Adrenal gland (tissue), 12 donors: ENCODE measurements around the gene SERTAD3. TPM values are rescaled to one million over a fixed set of nuclear protein-coding genes. Genes with fewer than 3 reads are reported as not detected.
"Not testable (repeated sequence)": the region's sequence is repeated elsewhere in the genome, so short reads cannot be mapped to it uniquely, and the experiment has no call there.

ENCODE experiments used
- DNase-seq, 7 donors: peaks; one replicate each; pipeline ENCODE4 v3.0.0-alpha.2; 2019 to 2020
- H3K27ac ChIP-seq, 5 donors: fragments of 200-600 bp; sonication (generic) in 4 of 5; 1 replicate in 3 of 5; 2 replicates in 2 of 5; pipeline versions ENCODE4 v1.5.1 to v1.8.0; 2016 to 2020; ENCODE audit warnings: mild to moderate bottlenecking in 1 of 5
- H3K27me3 ChIP-seq: fragments of 200-600 bp; 2 replicates; pipeline ENCODE4 v1.8.0; 2021
- H3K36me3 ChIP-seq, 2 donors: fragments of 200-600 bp; replicated peaks in 1 of 2; 1 replicate in 1 of 2; 2 replicates in 1 of 2; pipeline versions ENCODE4 v1.5.1 to v1.8.0; 2018 to 2022
- H3K4me1 ChIP-seq, 2 donors: fragments of 200-600 bp; replicated peaks in 1 of 2; 1 replicate in 1 of 2; 2 replicates in 1 of 2; pipeline versions ENCODE4 v1.5.1 to v1.8.0; 2018 to 2021
- H3K4me3 ChIP-seq, 4 donors: fragments of 200-600 bp; sonication (generic) in 3 of 4; one replicate each; pipeline ENCODE4 v1.5.1; 2016 to 2018
- H3K9me3 ChIP-seq, 3 donors: fragments of 200-600 bp; sonication (generic) in 1 of 3; replicated peaks in 1 of 3; 1 replicate in 2 of 3; 2 replicates in 1 of 3; pipeline versions ENCODE4 v1.5.1 to v1.8.0; 2016 to 2021
- POLR2A ChIP-seq, 2 donors: fragments of 450-650 bp; IDR thresholded peaks; one replicate each; pipeline ENCODE4 v1.6.1; 2017; ENCODE audit warnings: antibody characterized with exemption in 2 of 2, mild to moderate bottlenecking in 2 of 2, moderate library complexity in 1 of 2
- WGBS, 4 donors: extraction: QIAGEN DNeasy Blood & Tissue Kit in 2 of 4; methylation state at CpG; one replicate each; pipeline versions ENCODE4 v1.1.5 to v1.1.7; 2013 to 2017; 5-methylcytosine and 5-hydroxymethylcytosine counted together
- intact Hi-C, 2 donors: fragments of 100-400 bp; cut with DNase I; formaldehyde crosslinking; loops; one replicate each; pipeline versions ENCODE4 v1.14.1 to v1.15.0; 2022 to 2023
- polyA plus RNA-seq, 3 donors: library from polyadenylated mRNA; stranded (reverse); fragments of 200-250 nt in 2 of 3; fragments of 350-450 nt in 1 of 3; fragmentation: Illumina TruSeq in 1 of 3; extraction: RNeasy Lipid Tissue Mini Kit (QIAGEN cat#74804) in 1 of 3; gene quantifications; one replicate each; pipeline ENCODE4 v1.2.3, GENCODE V29; 2013 to 2014
- total RNA-seq, 9 donors: library from RNA; depleted of rRNA in 4 of 9; stranded (reverse); fragments of >200 nt in 4 of 9; fragments of 120-200 nt in 1 of 9; fragmentation: NEBNext Ultra II Directional in 1 of 9; extraction: Animal tissue kit (Norgen Biotek cat#: 25700) in 1 of 9; gene quantifications; one replicate each; pipeline versions ENCODE4 v1.1.0 to v1.2.4, GENCODE V29; 2013 to 2023
- TF ChIP-seq, protein P1 (sequence below), 6 experiments: fragments of 450-650 bp in 4 of 6; fragments of 200-600 bp in 2 of 6; sonication (generic) in 1 of 6; IDR thresholded peaks; 1 replicate in 5 of 6; 2 replicates in 1 of 6; pipeline versions ENCODE4 v1.5.1 to v1.8.0; 2016 to 2021; ENCODE audit warnings: antibody characterized with exemption in 6 of 6, mild to moderate bottlenecking in 2 of 6, moderate library complexity in 1 of 6
- donor health status: healthy with polysubstance abuse.
- donor health status: Bipolar disorder and iron deficiency.
- donor health status: DM: yes; HTN: yes; CAD: no.
- donor health status: DM: no; HTN: no; CAD: no.
- donor health status: DM: no; HTN: no; CAD: no.
- donor health status: DM: yes; HTN: yes; CAD: no.

The SERTAD3 gene
- total and polyA plus RNA-seq, 12 donors: 12.1 to 60.2 (median 29.5) TPM

DNA sequence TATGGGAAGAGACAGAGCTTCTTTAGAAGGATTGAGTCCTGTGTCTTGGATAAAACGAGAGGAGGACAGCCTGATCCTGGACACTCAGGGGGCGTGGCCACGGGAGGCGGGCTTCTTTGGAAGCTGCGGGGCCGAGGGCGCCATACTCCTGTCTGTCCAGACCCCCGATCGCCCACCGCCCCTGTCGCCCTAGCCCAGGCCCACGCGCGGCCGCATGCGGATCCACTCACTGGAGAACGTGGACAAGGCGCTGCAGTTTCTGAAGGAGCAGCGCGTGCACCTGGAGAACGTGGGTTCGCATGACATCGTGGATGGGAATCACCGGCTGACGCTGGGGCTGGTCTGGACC is 45.7 kb upstream of the SERTAD3 start:
- Histone ChIP-seq H3K4me3 (no peak overlapping the region), H3K27ac (no peak overlapping the region), H3K36me3 (no peaks in the 10 kb centered on the region), H3K4me1 (no peaks in the 10 kb centered on the region), H3K27me3 (no peaks in the 10 kb centered on the region), H3K9me3 (no peaks in the 10 kb centered on the region)
- 51 to 71% (median 59%) methylated on average over 9 to 25 of the region's 25 CpGs for WGBS, 4 donors
- no peak for DNase-seq
- intact Hi-C loops: no loop called here
- TF ChIP-seq POLR2A (IDR thresholded peaks at IDR 0.05): no peak
- TF ChIP-seq, protein P1, sequence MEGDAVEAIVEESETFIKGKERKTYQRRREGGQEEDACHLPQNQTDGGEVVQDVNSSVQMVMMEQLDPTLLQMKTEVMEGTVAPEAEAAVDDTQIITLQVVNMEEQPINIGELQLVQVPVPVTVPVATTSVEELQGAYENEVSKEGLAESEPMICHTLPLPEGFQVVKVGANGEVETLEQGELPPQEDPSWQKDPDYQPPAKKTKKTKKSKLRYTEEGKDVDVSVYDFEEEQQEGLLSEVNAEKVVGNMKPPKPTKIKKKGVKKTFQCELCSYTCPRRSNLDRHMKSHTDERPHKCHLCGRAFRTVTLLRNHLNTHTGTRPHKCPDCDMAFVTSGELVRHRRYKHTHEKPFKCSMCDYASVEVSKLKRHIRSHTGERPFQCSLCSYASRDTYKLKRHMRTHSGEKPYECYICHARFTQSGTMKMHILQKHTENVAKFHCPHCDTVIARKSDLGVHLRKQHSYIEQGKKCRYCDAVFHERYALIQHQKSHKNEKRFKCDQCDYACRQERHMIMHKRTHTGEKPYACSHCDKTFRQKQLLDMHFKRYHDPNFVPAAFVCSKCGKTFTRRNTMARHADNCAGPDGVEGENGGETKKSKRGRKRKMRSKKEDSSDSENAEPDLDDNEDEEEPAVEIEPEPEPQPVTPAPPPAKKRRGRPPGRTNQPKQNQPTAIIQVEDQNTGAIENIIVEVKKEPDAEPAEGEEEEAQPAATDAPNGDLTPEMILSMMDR (IDR thresholded peaks at IDR 0.05): no peak

GRCh38 chr19:40486017-40486416 is 41.9 kb upstream of the SERTAD3 start:
- TF ChIP-seq, protein P1 (IDR thresholded peaks at IDR 0.05): no peak
- TF ChIP-seq POLR2A (IDR thresholded peaks at IDR 0.05): no peak
- no peaks in the 10 kb centered on the region for H3K9me3 ChIP-seq
- WGBS, 4 donors: 87 to 100% (median 95%) methylated on average over 3 of the region's 3 CpGs
- no peak overlapping the region for H3K27ac ChIP-seq
- no peaks in the 10 kb centered on the region for H3K36me3 ChIP-seq
- intact Hi-C loops: no loop called here
- DNase-seq: no peak
- H3K4me3 ChIP-seq: no peak overlapping the region
- H3K4me1 ChIP-seq: no peaks in the 10 kb centered on the region
- no peaks in the 10 kb centered on the region for H3K27me3 ChIP-seq

GRCh38 chr19:40475878-40476644 is 31.9 kb upstream of the SERTAD3 start:
- H3K4me1 ChIP-seq, H3K36me3 ChIP-seq, intact Hi-C loops, H3K9me3 ChIP-seq, H3K27me3 ChIP-seq, DNase-seq, H3K4me3 ChIP-seq, H3K27ac ChIP-seq: not testable (repeated sequence)
- WGBS, 4 donors: 88 to 92% (median 88%) methylated on average over 15 of the region's 15 CpGs

DNA sequence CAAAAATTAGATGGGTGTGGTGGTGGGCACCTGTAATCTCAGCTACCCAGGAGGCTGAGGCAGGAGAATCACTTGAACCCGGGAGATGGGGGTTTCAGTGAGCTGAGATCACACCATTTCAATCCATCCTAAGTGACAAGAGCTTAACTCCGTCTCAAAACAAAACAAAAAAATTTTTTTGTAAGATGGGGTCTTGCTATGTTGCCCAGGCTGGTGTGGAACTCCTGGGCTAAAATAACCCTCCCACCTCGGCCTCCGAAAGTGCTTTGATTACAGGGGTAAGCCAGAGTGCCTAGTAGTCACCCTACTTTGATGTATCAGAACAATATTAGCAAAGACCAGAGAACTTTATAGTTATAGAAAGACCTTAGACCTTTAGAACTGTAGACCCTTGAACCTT is 30.6 kb upstream of the SERTAD3 start:
- Histone ChIP-seq H3K4me3 (no peak overlapping the region), H3K36me3 (no peaks in the 10 kb centered on the region), H3K27me3 (no peaks in the 10 kb centered on the region), H3K4me1 (no peaks in the 10 kb centered on the region), H3K27ac (no peak overlapping the region), H3K9me3 (no peaks in the 10 kb centered on the region)
- intact Hi-C loops: no loop called here
- DNase-seq: no peak
- 84 to 94% (median 91%) methylated on average over 4 of the region's 4 CpGs for WGBS, 4 donors
- TF ChIP-seq POLR2A (IDR thresholded peaks at IDR 0.05): no peak
- TF ChIP-seq, protein P1 (IDR thresholded peaks at IDR 0.05): no peak

DNA sequence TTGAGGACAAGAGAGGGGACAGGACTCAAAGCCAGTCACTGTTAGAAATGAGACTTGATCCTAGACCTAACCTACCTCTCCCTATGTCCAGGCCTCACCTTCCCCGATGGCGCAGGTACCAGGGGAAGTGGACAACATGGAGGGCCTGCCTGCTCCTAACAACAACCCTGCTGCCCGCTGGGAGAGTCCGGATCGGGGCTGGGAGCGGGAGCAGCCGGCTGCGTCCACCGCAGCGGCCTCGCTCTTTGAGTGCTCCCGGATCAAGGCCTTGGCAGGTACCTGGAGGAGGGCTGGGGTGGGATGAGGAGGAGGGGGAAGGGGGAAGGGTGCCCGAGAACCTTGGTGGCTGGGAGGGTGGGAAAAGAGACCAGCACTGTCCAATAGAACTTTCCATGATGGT is 28.4 kb upstream of the SERTAD3 start:
- Histone ChIP-seq H3K27me3 (no peaks in the 10 kb centered on the region), H3K4me3 (no peak overlapping the region), H3K27ac (no peak overlapping the region), H3K36me3 (no peaks in the 10 kb centered on the region), H3K4me1 (peaks cover 0 to under 1% of the 10 kb centered on the region in 2 donors), H3K9me3 (no peaks in the 10 kb centered on the region)
- no peak for DNase-seq
- intact Hi-C loops: no loop called here
- TF ChIP-seq, protein P1 (IDR thresholded peaks at IDR 0.05): no peak
- TF ChIP-seq POLR2A (IDR thresholded peaks at IDR 0.05): no peak
- WGBS, 4 donors: 84 to 95% (median 92%) methylated on average over 5 to 13 of the region's 13 CpGs
